Immature natural killer cell (primary cell): ENCODE measurements around the gene TCIRG1. TPM values are rescaled to one million over a fixed set of nuclear protein-coding genes. Genes with fewer than 3 reads are reported as not detected.

Experiments used
- DNase-seq, 3 donors: peaks; one replicate each; pipeline ENCODE4 v3.0.0; 2022; ENCODE audit warnings: mixed read lengths in 1 of 3
- H3K27ac Mint-ChIP-seq, 6 donors: one replicate each; pipeline ENCODE4 v1.8.0; 2020; ENCODE audit warnings: mixed read lengths in 6 of 6, mild to moderate bottlenecking in 5 of 6, inconsistent platforms in 4 of 6, moderate library complexity in 3 of 6
- H3K27me3 Mint-ChIP-seq, 3 donors: one replicate each; pipeline ENCODE4 v1.8.0; 2020 to 2021; ENCODE audit warnings: low read depth in 3 of 3, mild to moderate bottlenecking in 3 of 3, mixed read lengths in 3 of 3, moderate library complexity in 3 of 3, inconsistent platforms in 1 of 3
- H3K36me3 Mint-ChIP-seq, 3 donors: one replicate each; pipeline ENCODE4 v1.8.0; 2020; ENCODE audit warnings: mixed read lengths in 3 of 3, inconsistent platforms in 2 of 3, mild to moderate bottlenecking in 2 of 3
- H3K4me1 Mint-ChIP-seq, 2 donors: one replicate each; pipeline ENCODE4 v1.8.0; 2020; ENCODE audit warnings: inconsistent platforms in 2 of 2, mild to moderate bottlenecking in 2 of 2, mixed read lengths in 2 of 2, moderate library complexity in 1 of 2
- H3K4me3 Mint-ChIP-seq, 5 donors: one replicate each; pipeline ENCODE4 v1.8.0; 2020; ENCODE audit warnings: mild to moderate bottlenecking in 5 of 5, mixed read lengths in 5 of 5, inconsistent platforms in 3 of 5, moderate library complexity in 3 of 5
- H3K9me3 Mint-ChIP-seq, 6 donors: one replicate each; pipeline ENCODE4 v1.8.0; 2020; ENCODE audit warnings: mild to moderate bottlenecking in 6 of 6, mixed read lengths in 6 of 6, inconsistent platforms in 4 of 6, moderate library complexity in 3 of 6
- polyA plus RNA-seq, 3 donors: library from polyadenylated mRNA; unstranded; fragments of 300-500 nt; fragmentation: Illumina TruSeq; gene quantifications; one replicate each; pipeline ENCODE4 v1.2.3, GENCODE V29; 2021

TCIRG1 gene
- polyA plus RNA-seq, 3 donors from 2014 or later: 93.0 to 132 (median 93.3) TPM

GRCh38 chr11:68032003-68032402 lies 6.8 kb upstream of the TCIRG1 start:
- H3K4me1 Mint-ChIP-seq: peaks cover 32 to 38% of the 10 kb centered on the region in 2 donors

GRCh38 chr11:68032997-68033707 lies 5.7 kb upstream of the TCIRG1 start:
- peaks cover 0 to 4% (median 0%) of the 10 kb centered on the region in 3 donors for H3K36me3 Mint-ChIP-seq
- H3K9me3 Mint-ChIP-seq: peaks cover 0 to 3% (median 0%) of the 10 kb centered on the region in 6 donors
- peak overlapping the region in 1 of 5 donors; percentile 15 for H3K4me3 Mint-ChIP-seq
- peaks cover 3 to 18% (median 3%) of the 10 kb centered on the region in 3 donors for H3K27me3 Mint-ChIP-seq
- peak overlapping the region in 2 of 6 donors; percentile 30 to 76 for H3K27ac Mint-ChIP-seq
- peaks cover 42 to 48% of the 10 kb centered on the region in 2 donors for H3K4me1 Mint-ChIP-seq
- DNase-seq: no peak

More at GRCh38 chr11:68032003-68032402, 6.8 kb upstream of the TCIRG1 start:
- H3K4me3 Mint-ChIP-seq: peak overlapping the region; percentile 92 to 98 (median 96)
- peak overlapping the region; percentile 76 to 92 (median 86) for H3K27ac Mint-ChIP-seq
- H3K36me3 Mint-ChIP-seq: peaks cover 0 to 4% (median 0%) of the 10 kb centered on the region in 3 donors
- H3K27me3 Mint-ChIP-seq: peaks cover 3 to 15% (median 3%) of the 10 kb centered on the region in 3 donors
- H3K9me3 Mint-ChIP-seq: peaks cover 0 to 3% (median 0%) of the 10 kb centered on the region in 6 donors
- no peak for DNase-seq

GRCh38 chr11:68033708-68034045 lies 5.1 kb upstream of the TCIRG1 start:
- H3K27ac Mint-ChIP-seq: peak overlapping the region in 4 of 6 donors; percentile 30 to 86 (median 72)
- peak overlapping the region in 1 of 5 donors; percentile 15 for H3K4me3 Mint-ChIP-seq
- H3K27me3 Mint-ChIP-seq: peaks cover 3 to 18% (median 3%) of the 10 kb centered on the region in 3 donors
- DNase-seq: no peak
- H3K9me3 Mint-ChIP-seq: peaks cover 0 to 3% (median 0%) of the 10 kb centered on the region in 6 donors
- peaks cover 42 to 51% of the 10 kb centered on the region in 2 donors for H3K4me1 Mint-ChIP-seq
- H3K36me3 Mint-ChIP-seq: peaks cover 0 to 4% (median 0%) of the 10 kb centered on the region in 3 donors

GRCh38 chr11:68035266-68035876 lies 3.5 kb upstream of the TCIRG1 start:
- peaks cover under 1 to 16% (median 3%) of the 10 kb centered on the region in 3 donors for H3K27me3 Mint-ChIP-seq
- peaks cover 0 to 3% (median 0%) of the 10 kb centered on the region in 6 donors for H3K9me3 Mint-ChIP-seq
- H3K36me3 Mint-ChIP-seq: peaks cover 0 to 4% (median 0%) of the 10 kb centered on the region in 3 donors
- no peak for DNase-seq
- peak overlapping the region; percentile 81 to 98 (median 92) for H3K27ac Mint-ChIP-seq
- peaks cover 45 to 51% of the 10 kb centered on the region in 2 donors for H3K4me1 Mint-ChIP-seq
- peak overlapping the region; percentile 20 to 55 (median 26) for H3K4me3 Mint-ChIP-seq

GRCh38 chr11:68036141-68036716 lies 2.6 kb upstream of the TCIRG1 start:
- H3K4me3 Mint-ChIP-seq: peak overlapping the region; percentile 72 to 93 (median 77)
- DNase-seq: peak in 1 of 3 donors; percentile 6
- peaks cover 0 to 4% (median 0%) of the 10 kb centered on the region in 3 donors for H3K36me3 Mint-ChIP-seq
- H3K4me1 Mint-ChIP-seq: peaks cover 36 to 48% of the 10 kb centered on the region in 2 donors
- peak overlapping the region; percentile 95 to 98 (median 98) for H3K27ac Mint-ChIP-seq
- H3K9me3 Mint-ChIP-seq: peaks cover 0 to 3% (median 0%) of the 10 kb centered on the region in 6 donors
- peaks cover 0 to 10% (median 3%) of the 10 kb centered on the region in 3 donors for H3K27me3 Mint-ChIP-seq

GRCh38 chr11:68036717-68037239 lies 2.0 kb upstream of the TCIRG1 start:
- Mint-ChIP-seq H3K36me3 (peaks cover 0 to under 1% (median 0%) of the 10 kb centered on the region in 3 donors), H3K4me1 (peaks cover 35 to 46% of the 10 kb centered on the region in 2 donors), H3K27me3 (peaks cover 0 to 10% (median 3%) of the 10 kb centered on the region in 3 donors), H3K9me3 (peaks cover 0 to under 1% (median 0%) of the 10 kb centered on the region in 6 donors), H3K27ac (peak overlapping the region; percentile 95 to 98 (median 98)), H3K4me3 (peak overlapping the region; percentile 72 to 93 (median 77))
- DNase-seq: peak; percentile 69 to 72 (median 70)

- peak overlapping the region; percentile 95 to 98 (median 98) for H3K27ac Mint-ChIP-seq
- H3K4me1 Mint-ChIP-seq: peaks cover 34 to 46% of the 10 kb centered on the region in 2 donors
- peak overlapping the region; percentile 72 to 93 (median 77) for H3K4me3 Mint-ChIP-seq
- H3K27me3 Mint-ChIP-seq: peaks cover 0 to 10% (median 3%) of the 10 kb centered on the region in 3 donors
- no peaks in the 10 kb centered on the region for H3K9me3 Mint-ChIP-seq
- no peak for DNase-seq
- H3K36me3 Mint-ChIP-seq: no peaks in the 10 kb centered on the region
Measured at GRCh38 chr11:68037411-68038225, 1.2 kb upstream of the TCIRG1 start.

GRCh38 chr11:68038226-68038717 lies 553 bp upstream of the TCIRG1 start:
- peak overlapping the region; percentile 62 to 94 (median 92) for H3K4me3 Mint-ChIP-seq
- no peak for DNase-seq
- H3K9me3 Mint-ChIP-seq: no peaks in the 10 kb centered on the region
- peak overlapping the region; percentile 23 to 98 (median 68) for H3K27ac Mint-ChIP-seq
- peaks cover 34 to 46% of the 10 kb centered on the region in 2 donors for H3K4me1 Mint-ChIP-seq
- H3K36me3 Mint-ChIP-seq: no peaks in the 10 kb centered on the region
- H3K27me3 Mint-ChIP-seq: peaks cover 0 to 10% (median 3%) of the 10 kb centered on the region in 3 donors

GRCh38 chr11:68039526-68040086 lies 781 bp downstream of the TCIRG1 start:
- Mint-ChIP-seq H3K4me3 (peak overlapping the region; percentile 90 to 94 (median 93)), H3K27ac (peak overlapping the region; percentile 87 to 97 (median 94)), H3K9me3 (no peaks in the 10 kb centered on the region), H3K27me3 (peaks cover 0 to 10% (median 3%) of the 10 kb centered on the region in 3 donors), H3K36me3 (no peaks in the 10 kb centered on the region), H3K4me1 (peaks cover 34 to 46% of the 10 kb centered on the region in 2 donors)
- DNase-seq: peak in 1 of 3 donors; percentile 8

- H3K27ac Mint-ChIP-seq: peak overlapping the region; percentile 87 to 97 (median 94)
- H3K36me3 Mint-ChIP-seq: no peaks in the 10 kb centered on the region
- peaks cover 34 to 44% of the 10 kb centered on the region in 2 donors for H3K4me1 Mint-ChIP-seq
- peak overlapping the region; percentile 90 to 94 (median 93) for H3K4me3 Mint-ChIP-seq
- DNase-seq: peak; percentile 59 to 72 (median 66)
- no peaks in the 10 kb centered on the region for H3K9me3 Mint-ChIP-seq
- peaks cover 0 to 10% (median 3%) of the 10 kb centered on the region in 3 donors for H3K27me3 Mint-ChIP-seq
Measured at GRCh38 chr11:68040101-68040956, 1.5 kb downstream of the TCIRG1 start.

- no peaks in the 10 kb centered on the region for H3K9me3 Mint-ChIP-seq
- H3K4me1 Mint-ChIP-seq: peaks cover 31 to 39% of the 10 kb centered on the region in 2 donors
- peaks cover 0 to 10% (median 3%) of the 10 kb centered on the region in 3 donors for H3K27me3 Mint-ChIP-seq
- H3K27ac Mint-ChIP-seq: peak overlapping the region; percentile 35 to 97 (median 93)
- peak overlapping the region; percentile 90 to 94 (median 93) for H3K4me3 Mint-ChIP-seq
- H3K36me3 Mint-ChIP-seq: no peaks in the 10 kb centered on the region
- no peak for DNase-seq
Measured at GRCh38 chr11:68040957-68041591, 2.2 kb downstream of the TCIRG1 start.
